ENCODE results near the gene KRTAP10-6.
"Not testable (repeated sequence)": the region's sequence is repeated elsewhere in the genome, so short reads cannot be mapped to it uniquely, and the experiment has no call there.

The KRTAP10-6 gene

DNA sequence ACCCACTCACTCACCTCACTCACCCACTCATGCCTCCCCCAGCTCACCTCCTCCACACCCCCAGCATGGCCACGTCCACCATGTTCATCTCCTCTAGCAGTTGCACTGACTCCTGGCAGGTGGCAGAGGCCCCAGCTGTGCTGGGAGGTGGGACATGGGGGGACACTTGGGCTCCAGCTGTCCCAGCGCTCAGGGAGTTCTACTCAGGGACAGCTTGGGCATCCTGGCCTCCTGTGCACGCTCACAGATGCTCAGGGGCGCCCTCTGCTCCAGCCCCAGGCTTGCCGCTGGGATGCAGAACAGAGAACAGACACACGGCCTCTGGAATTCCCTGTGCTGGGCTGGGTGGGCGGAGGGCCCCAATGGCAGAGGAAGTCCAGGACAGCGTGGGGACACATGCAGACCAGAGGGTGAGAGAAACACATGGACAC is 24.8 kb upstream of the KRTAP10-6 start:
- DNase-seq (ENCODE audit: low spot score) (no peak), FAIRE-seq (no peak)

DNA sequence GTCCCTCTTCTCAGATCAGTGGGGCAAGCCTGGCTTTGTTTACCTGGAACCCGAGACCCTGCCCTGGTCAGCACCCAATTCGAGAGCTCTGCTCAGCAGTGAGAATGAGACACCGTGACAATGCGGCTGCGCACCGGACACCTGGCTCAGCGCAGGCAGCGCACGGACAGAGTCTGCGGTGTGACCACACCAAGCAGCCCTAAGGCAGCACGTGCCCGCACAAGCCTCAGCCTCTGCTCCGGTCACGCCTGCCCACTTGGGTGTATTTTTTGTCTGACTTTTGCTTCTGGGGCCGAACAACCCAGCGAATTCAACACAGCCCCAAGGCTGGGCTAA is 24.3 kb upstream of the KRTAP10-6 start:
- FAIRE-seq, result no peak
- no peak for DNase-seq (ENCODE audit: low spot score)

- no peak for DNase-seq (ENCODE audit: low spot score)
- no peak for FAIRE-seq
Measured at GRCh38 chr21:44615911-44616590, 23.7 kb upstream of the KRTAP10-6 start.

DNA sequence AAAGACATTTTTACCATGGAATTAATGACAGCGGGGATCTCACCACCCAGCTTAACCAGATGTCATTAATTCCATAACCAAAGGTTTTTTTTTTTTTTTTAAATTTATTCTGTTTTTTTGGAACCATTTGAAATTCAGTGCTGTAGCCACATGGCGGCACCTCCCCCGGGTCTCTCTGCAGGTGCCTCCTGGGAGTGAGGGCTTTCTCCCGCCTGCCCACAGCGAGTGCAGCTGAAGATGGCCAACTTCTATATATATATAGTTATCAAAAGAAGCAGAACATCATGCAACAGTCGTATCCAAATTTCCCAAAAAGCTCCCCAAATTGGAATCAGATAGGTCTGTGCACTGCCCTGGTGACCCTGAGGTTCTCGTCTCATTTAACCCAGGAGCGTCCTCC is 23.2 kb upstream of the KRTAP10-6 start:
- no peak for DNase-seq (ENCODE audit: low spot score)
- no peak for FAIRE-seq

DNA sequence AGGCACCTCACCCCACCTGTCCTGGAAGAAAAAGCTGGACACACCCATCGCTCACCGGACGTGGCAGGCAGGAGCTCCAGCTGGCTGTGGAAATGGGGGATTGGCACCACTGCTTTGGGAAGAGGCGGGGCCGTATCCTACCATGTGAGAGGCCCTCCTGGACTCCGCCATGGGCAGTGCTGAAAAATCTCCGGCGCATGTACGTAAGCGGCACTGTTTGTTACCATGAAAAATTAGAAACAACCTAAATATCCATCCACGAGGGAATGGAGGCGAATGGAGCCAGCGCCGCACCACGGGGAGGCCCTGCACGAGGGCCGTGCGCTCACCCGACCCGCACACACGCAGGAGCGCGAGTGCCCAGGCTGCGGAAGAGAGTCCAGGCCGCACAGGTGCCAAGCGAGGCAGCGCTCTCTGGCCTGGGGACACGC is 22.7 kb upstream of the KRTAP10-6 start:
- FAIRE-seq, result no peak
- DNase-seq (ENCODE audit: low spot score), result no peak

DNA sequence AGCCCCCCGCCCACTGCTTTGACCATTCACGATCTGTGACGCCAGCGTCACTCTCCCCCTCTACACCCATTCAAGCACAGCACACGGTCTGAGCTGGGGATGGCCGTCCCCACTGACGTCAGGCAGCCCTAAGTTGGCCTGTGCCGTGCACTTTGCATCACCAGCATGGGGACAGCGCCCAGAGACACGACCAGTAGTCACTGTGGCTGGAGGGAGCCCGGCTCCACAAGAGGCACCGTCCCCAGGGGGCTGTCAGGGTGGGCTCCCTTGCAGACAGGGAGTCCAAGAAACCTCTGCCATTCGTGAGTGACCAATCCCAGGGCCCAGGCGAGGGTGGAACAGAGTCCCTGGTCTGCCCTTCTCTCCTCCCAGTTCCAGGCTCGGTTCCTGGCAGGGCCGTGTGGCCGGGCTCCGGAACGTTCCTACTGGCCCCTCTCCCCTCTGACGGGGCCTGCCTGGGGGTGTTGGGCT is 21.9 kb upstream of the KRTAP10-6 start:
- no peak for FAIRE-seq
- DNase-seq (ENCODE audit: low spot score), result no peak

- no peak for DNase-seq (ENCODE audit: low spot score)
- no peak for FAIRE-seq
Measured at GRCh38 chr21:44613386-44614155, 21.3 kb upstream of the KRTAP10-6 start.

- DNase-seq (ENCODE audit: low spot score) (no peak), FAIRE-seq (no peak)
Measured at GRCh38 chr21:44612669-44613229, 20.4 kb upstream of the KRTAP10-6 start.

GRCh38 chr21:44612029-44612486 is 19.8 kb upstream of the KRTAP10-6 start, which contains the start of gene KRTAP10-8:
Gene KRTAP10-8, plus strand, starts transcription at chr21:44612079. Its CDS starts 22 bp downstream, at chr21:44612101.
- no peak for DNase-seq (ENCODE audit: low spot score)
- no peak for FAIRE-seq

GRCh38 chr21:44611551-44611950 is 19.2 kb upstream of the KRTAP10-6 start:
- FAIRE-seq (no peak), DNase-seq (ENCODE audit: low spot score) (no peak)

DNA sequence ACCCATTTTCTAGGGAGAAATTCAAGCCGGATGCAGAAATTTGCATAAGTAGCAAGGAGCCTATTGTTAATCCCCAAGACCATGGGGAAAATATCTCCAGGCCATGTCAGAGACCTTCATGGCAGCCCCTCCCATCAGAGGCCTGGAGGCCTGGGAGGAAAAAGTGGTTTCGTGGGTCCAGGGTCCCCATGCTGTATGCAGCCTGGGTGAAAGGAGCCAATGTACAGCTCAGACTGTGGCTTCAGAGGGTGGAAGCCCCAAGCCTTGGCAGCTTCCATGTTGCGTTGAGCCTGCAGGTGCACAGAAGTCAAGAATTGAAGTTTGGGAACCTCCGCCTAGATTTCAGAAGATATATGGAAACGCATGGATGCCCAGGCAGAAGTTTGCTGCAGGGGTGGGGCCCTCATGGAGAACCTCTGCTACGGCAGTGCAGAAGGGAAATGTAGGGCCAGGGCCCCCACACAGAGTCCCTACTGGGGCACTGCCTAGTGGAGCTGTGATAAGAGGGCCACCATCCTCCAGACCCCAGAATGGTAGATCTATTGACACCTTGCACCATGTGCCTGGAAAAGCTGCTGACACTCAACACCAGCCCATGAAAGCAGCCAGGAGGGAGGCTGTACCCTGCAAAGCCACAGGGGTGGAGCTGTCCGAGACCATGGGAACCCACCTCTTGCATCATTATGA is 18.0 kb upstream of the KRTAP10-6 start:
- not testable (repeated sequence) for DNase-seq (ENCODE audit: low spot score); FAIRE-seq

DNA sequence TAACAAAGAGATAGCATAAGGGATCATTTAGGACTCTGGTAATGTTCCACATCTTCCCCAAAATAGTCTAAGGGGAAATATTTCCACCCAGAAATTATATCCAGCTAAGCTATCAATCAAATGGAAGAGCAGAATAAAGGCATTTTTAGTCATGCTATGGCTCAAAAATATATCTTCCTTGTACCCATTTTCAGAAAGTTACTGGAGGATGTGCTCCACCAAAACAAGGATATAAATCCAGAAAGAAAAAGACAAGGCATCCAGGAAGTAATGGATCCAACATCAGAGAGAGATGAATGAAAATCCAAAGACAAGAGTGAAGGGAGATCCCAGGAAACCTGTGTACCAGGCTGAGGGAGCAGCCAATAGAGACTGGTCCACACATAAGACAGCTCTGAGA is 16.9 kb upstream of the KRTAP10-6 start:
- DNase-seq (ENCODE audit: low spot score), result no peak
- FAIRE-seq, result no peak

- no peak for DNase-seq (ENCODE audit: low spot score)
- no peak for FAIRE-seq
Measured at GRCh38 chr21:44606495-44606894, 14.2 kb upstream of the KRTAP10-6 start.

GRCh38 chr21:44603911-44604310 is 11.6 kb upstream of the KRTAP10-6 start:
- FAIRE-seq (no peak), DNase-seq (ENCODE audit: low spot score) (no peak)

- DNase-seq (ENCODE audit: low spot score), result no peak
- no peak for FAIRE-seq
Measured at GRCh38 chr21:44603109-44603875, 11.0 kb upstream of the KRTAP10-6 start.

GRCh38 chr21:44602463-44602850 is 10.2 kb upstream of the KRTAP10-6 start:
- FAIRE-seq, result no peak

DNA sequence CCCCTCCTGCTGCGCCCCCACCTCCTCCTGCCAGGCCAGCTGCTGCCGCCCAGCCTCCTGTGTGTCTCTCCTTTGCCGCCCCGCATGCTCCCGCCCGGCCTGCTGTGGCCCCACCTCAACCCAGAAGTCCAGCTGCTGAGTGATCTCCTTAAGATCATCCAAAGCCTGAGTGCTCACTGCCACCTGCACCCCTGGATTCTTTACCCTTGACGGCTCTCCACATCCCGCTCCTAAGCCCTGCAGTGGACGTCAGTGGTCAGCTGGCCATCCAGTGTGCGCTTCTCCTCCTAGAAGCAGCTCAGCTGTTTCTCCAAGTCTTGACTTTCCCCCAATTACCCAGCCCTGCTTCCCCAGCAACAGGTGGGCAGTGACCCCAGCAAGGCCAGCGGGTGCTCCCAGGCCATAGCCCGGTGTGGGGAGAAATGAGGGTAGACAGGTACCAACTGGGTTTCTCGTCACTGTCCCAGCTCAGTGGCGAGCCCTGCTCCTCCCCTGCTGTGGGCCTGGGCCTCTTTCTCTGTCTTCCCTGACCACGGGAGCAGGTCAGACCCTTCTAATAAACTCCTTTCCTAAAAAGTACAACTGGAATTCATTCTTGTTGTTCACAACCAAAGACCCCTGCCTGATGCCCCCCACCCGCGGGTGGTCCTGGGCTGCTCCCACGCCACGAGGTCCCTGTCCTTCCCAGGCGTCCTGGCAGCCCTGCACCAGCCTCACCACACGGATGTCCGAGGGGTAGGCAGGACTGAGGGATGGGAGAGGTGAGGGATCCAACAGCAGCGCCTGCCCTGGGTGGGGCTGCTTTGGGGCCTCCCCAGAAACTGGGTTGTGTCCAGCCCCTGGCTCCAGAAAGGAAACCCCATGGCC is 9.5 kb upstream of the KRTAP10-6 start:
- DNase-seq (ENCODE audit: low spot score) (no peak), FAIRE-seq (no peak)

More at GRCh38 chr21:44602463-44602850, 10.2 kb upstream of the KRTAP10-6 start:
- DNase-seq (ENCODE audit: low spot score), result no peak

GRCh38 chr21:44601091-44601490 is 8.8 kb upstream of the KRTAP10-6 start:
- not testable (repeated sequence) for FAIRE-seq; DNase-seq (ENCODE audit: low spot score)

- FAIRE-seq; DNase-seq (ENCODE audit: low spot score): not testable (repeated sequence)
Measured at GRCh38 chr21:44600118-44600978, 8.0 kb upstream of the KRTAP10-6 start, which contains the start of gene KRTAP10-7. Gene KRTAP10-7, plus strand, starts transcription at chr21:44600597. Its CDS starts 25 bp downstream, at chr21:44600622.

Measured in RCC 7860 (cell line).